H1 (cell line): ENCODE data around the gene PLEKHG5. TPM values are rescaled to one million over a fixed set of nuclear protein-coding genes. Genes with fewer than 3 reads are reported as not detected.
A peak's percentile ranks its signal among the peaks of the same experiment; 100 is the strongest.

Experiments
- CTCF ChIA-PET: fragments of 300-600 bp; sonication (Branson Sonifier 250); formaldehyde crosslinking; loops from one replicate; lab custom pipeline; 2021; ENCODE audit not compliant: partially characterized antibody; lab: Charles Lee
- POLR2A ChIA-PET: fragments of 300-600 bp; sonication (Branson Sonifier 250); formaldehyde crosslinking; loops from one replicate; lab custom pipeline; 2021; ENCODE audit warnings: inconsistent platforms; ENCODE audit not compliant: partially characterized antibody; lab: Charles Lee
- DNase-seq, 2 experiments: peaks; one replicate each; pipeline versions ENCODE4 v3.0.0 to v3.0.0-alpha.2; 2010 to 2022; ENCODE audit warnings: low spot score in 2 of 2, low read depth in 1 of 2, mixed read lengths in 1 of 2
- FAIRE-seq: peaks from 2 replicates; lab custom pipeline; 2011; peaks lifted over from hg19 to GRCh38; lab: Jason Lieb, UNC
- H2AFZ ChIP-seq: 2 replicates; pipeline ENCODE4 v1.8.1; 2012; ENCODE audit warnings: low read length, inconsistent platforms
- H2AK5ac ChIP-seq: 2 replicates; pipeline ENCODE4 v1.6.1; 2013; ENCODE audit warnings: low read depth, low read length
- H2BK120ac ChIP-seq: replicated peaks from 2 replicates; pipeline ENCODE3; 2013; ENCODE audit warnings: low read depth, low read length, inconsistent platforms
- H2BK12ac ChIP-seq: 2 replicates; pipeline ENCODE4 v1.6.1; 2013; ENCODE audit warnings: low read depth, low read length
- H2BK15ac ChIP-seq: 2 replicates; pipeline ENCODE4 v1.6.1; 2013; ENCODE audit warnings: low read length
- H2BK20ac ChIP-seq: 2 replicates; pipeline ENCODE4 v1.6.1; 2013; ENCODE audit warnings: low read length
- H2BK5ac ChIP-seq: 2 replicates; pipeline ENCODE4 v1.6.1; 2013; ENCODE audit warnings: low read depth, low read length
- H3K14ac ChIP-seq: 2 replicates; pipeline ENCODE4 v1.6.1; 2013; ENCODE audit warnings: inconsistent platforms; ENCODE audit not compliant: insufficient read length
- H3K18ac ChIP-seq: 2 replicates; pipeline ENCODE4 v1.6.1; 2013; ENCODE audit warnings: low read length; ENCODE audit errors: extremely low read depth
- H3K23ac ChIP-seq: 2 replicates; pipeline ENCODE4 v1.6.1; 2013; ENCODE audit warnings: inconsistent platforms; ENCODE audit not compliant: insufficient read length
- H3K23me2 ChIP-seq: 2 replicates; pipeline ENCODE4 v1.6.1; 2013; ENCODE audit warnings: low read depth, low read length
- H3K27ac ChIP-seq: 2 replicates; pipeline ENCODE4 v1.6.1; 2011; ENCODE audit warnings: low read depth, low read length, inconsistent platforms
- H3K27me3 ChIP-seq, 4 experiments: replicated peaks in 1 of 4; 1 replicate in 1 of 4; 2 replicates in 3 of 4; pipeline versions ENCODE4 v1.6.1 to v1.8.1; 2011 to 2013; ENCODE audit warnings: low read length in 3 of 4, mild to moderate bottlenecking in 3 of 4, inconsistent platforms in 2 of 4, mixed read lengths in 2 of 4, moderate library complexity in 1 of 4; ENCODE audit not compliant: control insufficient read depth in 3 of 4, insufficient read depth in 3 of 4; ENCODE audit errors: extremely low read depth in 1 of 4
- H3K36me3 ChIP-seq, 4 experiments: 2 replicates each; pipeline versions ENCODE4 v1.6.1 to v1.8.1; 2011 to 2013; ENCODE audit warnings: mild to moderate bottlenecking in 4 of 4, low read length in 3 of 4, moderate library complexity in 2 of 4, control low read depth in 1 of 4, inconsistent platforms in 1 of 4; ENCODE audit not compliant: insufficient read depth in 4 of 4, control insufficient read depth in 2 of 4
- H3K4ac ChIP-seq: replicated peaks from 2 replicates; pipeline ENCODE3; 2013; ENCODE audit warnings: low read length, low read depth, mixed read lengths, inconsistent platforms; ENCODE audit not compliant: insufficient read length
- H3K4me1 ChIP-seq, 4 experiments: replicated peaks in 1 of 4; 1 replicate in 1 of 4; 2 replicates in 3 of 4; pipeline versions ENCODE4 v1.6.1 to v1.8.1; 2011 to 2013; ENCODE audit warnings: low read length in 3 of 4, inconsistent platforms in 2 of 4, mixed read lengths in 1 of 4; ENCODE audit not compliant: insufficient read depth in 4 of 4, control insufficient read depth in 3 of 4
- H3K4me2 ChIP-seq, 2 experiments: 2 replicates each; pipeline versions ENCODE4 v1.6.1 to v1.8.1; 2011 to 2013; ENCODE audit warnings: low read depth in 2 of 2, low read length in 2 of 2, control low read depth in 1 of 2, inconsistent platforms in 1 of 2, mild to moderate bottlenecking in 1 of 2; ENCODE audit not compliant: insufficient read depth in 1 of 2
- H3K4me3 ChIP-seq, 4 experiments: fragments of 200-600, 300-600 bp in 1 of 4; sonication (generic), shearing (Covaris generic), sonication (Bioruptor Twin) in 1 of 4; 2 replicates each; pipeline versions ENCODE4 v1.5.1 to v1.8.1; 2011 to 2016; ENCODE audit warnings: low read length in 4 of 4, low read depth in 3 of 4, control low read depth in 2 of 4, inconsistent platforms in 2 of 4, mild to moderate bottlenecking in 2 of 4, mixed read lengths in 1 of 4, moderate library complexity in 1 of 4; ENCODE audit not compliant: insufficient read depth in 2 of 4; ENCODE audit errors: extremely low read depth in 1 of 4
- H3K56ac ChIP-seq: replicated peaks from 2 replicates; pipeline ENCODE3; 2013; ENCODE audit warnings: low read depth, mild to moderate bottlenecking, mixed read lengths, low read length, inconsistent platforms; ENCODE audit not compliant: insufficient read length
- H3K79me1 ChIP-seq: 2 replicates; pipeline ENCODE4 v1.6.1; 2013; ENCODE audit warnings: low read depth, low read length, control low read depth
- H3K79me2 ChIP-seq, 2 experiments: 2 replicates each; pipeline versions ENCODE4 v1.6.1 to v1.8.1; 2012 to 2013; ENCODE audit warnings: low read length in 2 of 2, mild to moderate bottlenecking in 2 of 2, inconsistent platforms in 1 of 2; ENCODE audit not compliant: insufficient read depth in 2 of 2, control insufficient read depth in 1 of 2
- H3K9ac ChIP-seq, 4 experiments: replicated peaks in 1 of 4; 1 replicate in 1 of 4; 2 replicates in 3 of 4; pipeline versions ENCODE4 v1.6.1 to v1.8.1; 2011 to 2013; ENCODE audit warnings: low read depth in 3 of 4, low read length in 3 of 4, control low read depth in 2 of 4, mild to moderate bottlenecking in 2 of 4, moderate library complexity in 2 of 4, inconsistent platforms in 1 of 4; ENCODE audit errors: extremely low read depth in 1 of 4
- H3K9me3 ChIP-seq, 2 experiments: 2 replicates each; pipeline versions ENCODE4 v1.6.1 to v1.8.1; 2012 to 2013; ENCODE audit warnings: mild to moderate bottlenecking in 2 of 2, moderate library complexity in 2 of 2, control low read depth in 1 of 2, inconsistent platforms in 1 of 2, low read depth in 1 of 2, low read length in 1 of 2, mixed read lengths in 1 of 2; ENCODE audit not compliant: insufficient read depth in 2 of 2
- H4K20me1 ChIP-seq, 2 experiments: replicated peaks in 1 of 2; 2 replicates each; pipeline versions ENCODE3 to v1.8.1; 2011 to 2013; ENCODE audit warnings: inconsistent platforms in 2 of 2, low read length in 2 of 2, mild to moderate bottlenecking in 1 of 2; ENCODE audit not compliant: insufficient read depth in 2 of 2, control insufficient read depth in 1 of 2
- H4K5ac ChIP-seq: 2 replicates; pipeline ENCODE4 v1.6.1; 2013; ENCODE audit warnings: low read length, low read depth, mixed read lengths, inconsistent platforms; ENCODE audit not compliant: insufficient read length
- H4K8ac ChIP-seq: 2 replicates; pipeline ENCODE4 v1.8.0; 2013; ENCODE audit warnings: mild to moderate bottlenecking, moderate library complexity, low read length, inconsistent platforms; ENCODE audit not compliant: insufficient read depth; ENCODE audit errors: extremely low read depth
- H4K91ac ChIP-seq: replicated peaks from 2 replicates; pipeline ENCODE3; 2013; ENCODE audit warnings: low read length, mixed read lengths, inconsistent platforms; ENCODE audit not compliant: insufficient read length
- BCL11A ChIP-seq, 2 experiments: IDR thresholded peaks; one replicate each; pipeline ENCODE4 v1.6.1; 2011; ENCODE audit warnings: low read depth in 2 of 2, low read length in 2 of 2, mild to moderate bottlenecking in 2 of 2
- CBX5 ChIP-seq: fragments of 300-800, 300-1000 bp; sonication (generic); IDR thresholded peaks from 2 replicates; pipeline ENCODE4 v1.7.1; 2016; ENCODE audit warnings: antibody characterized with exemption, low read length, low read depth
- CEBPB ChIP-seq: IDR thresholded peaks from 2 replicates; pipeline ENCODE4 v1.6.1; 2012; ENCODE audit warnings: low read depth, low read length
- CHD1 ChIP-seq: IDR thresholded peaks from 2 replicates; pipeline ENCODE4 v1.6.1; 2012; ENCODE audit warnings: low read depth, low read length, improper control_type of control experiment
- EGR1 ChIP-seq: IDR thresholded peaks from 2 replicates; pipeline ENCODE4 v1.6.1; 2011; ENCODE audit warnings: low read depth, low read length, borderline replicate concordance
- GABPA ChIP-seq: IDR thresholded peaks from 2 replicates; pipeline ENCODE4 v1.6.1; 2011; ENCODE audit warnings: mild to moderate bottlenecking, low read length, moderate library complexity, borderline replicate concordance; ENCODE audit not compliant: insufficient read depth
- JUN ChIP-seq: IDR thresholded peaks from 2 replicates; pipeline ENCODE4 v1.6.1; 2011; ENCODE audit warnings: low read depth, mild to moderate bottlenecking, improper control_type of control experiment, low read length
- USF2 ChIP-seq: IDR thresholded peaks from 2 replicates; pipeline ENCODE4 v1.6.1; 2011; ENCODE audit warnings: low read length, improper control_type of control experiment
- WGBS, 2 experiments: shearing (Covaris generic) in 1 of 2; methylation state at CpG; one replicate each; pipeline versions ENCODE4 v1.1.6 to v1.1.7; 2013 to 2015; ENCODE audit warnings: low lambda C conversion rate in 2 of 2, mixed read lengths in 2 of 2, inconsistent platforms in 1 of 2, low coverage in 1 of 2, missing lambda C conversion rate in 1 of 2; ENCODE audit not compliant: insufficient replicate concordance in 2 of 2, insufficient coverage in 1 of 2, insufficient read length in 1 of 2; ENCODE audit errors: extremely low coverage in 1 of 2, missing lambda C conversion rate in 1 of 2; 5-methylcytosine and 5-hydroxymethylcytosine counted together
- polyA plus RNA-seq, 7 experiments: library from polyadenylated mRNA; depleted of rRNA in 3 of 7; stranded (reverse) in 5 of 7; unstranded in 2 of 7; fragments of >200 nt in 5 of 7; fragments of 200-250 nt in 2 of 7; gene quantifications; 1 replicate in 5 of 7; 2 replicates in 1 of 7; 4 replicates in 1 of 7; pipeline versions ENCODE4 v1.2.1 to v1.2.3, GENCODE V29; 2011 to 2013; ENCODE audit warnings: missing spikeins in 2 of 7, mixed read lengths in 2 of 7
- total RNA-seq: library from RNA; stranded (reverse); fragmentation: NEBNext Ultra II Directional; extraction: Animal tissue kit (Norgen Biotek cat#: 25700); gene quantifications from 2 replicates; pipeline ENCODE4 v1.2.1, GENCODE V29; 2021

PLEKHG5 gene
- total and polyA plus RNA-seq, 2 of the 8 experiments (the other 6 are each of a cell fraction or from before 2014, with no cell fraction given), result 10.4 to 13.8 TPM

GRCh38 chr1:6508816-6509189, 17.3 kb upstream of the PLEKHG5 start:
- WGBS, 2 experiments, result 84% methylated on average over 9 of the region's 11 CpGs; no CpG with 5 or more reads in 1 of the 2 experiments
- Histone ChIP-seq H3K18ac (no peak overlapping the region), H4K20me1 (no peaks in the 10 kb centered on the region), H4K91ac (no peak overlapping the region), H2AK5ac (no peak overlapping the region), H2BK5ac (no peak overlapping the region), H3K4me3 (no peak overlapping the region), H2AFZ (no peak overlapping the region), H3K9me3 (no peaks in the 10 kb centered on the region), H3K23me2 (no peaks in the 10 kb centered on the region), H3K27me3 (no peaks in the 10 kb centered on the region), H3K14ac (no peak overlapping the region), H3K23ac (no peak overlapping the region), H3K9ac (no peak overlapping the region), H3K4ac (no peak overlapping the region), H3K27ac (no peak overlapping the region), H2BK15ac (no peak overlapping the region), H4K5ac (no peak overlapping the region), H3K36me3 (no peaks in the 10 kb centered on the region), H2BK12ac (0 out of 2 replicates have a peak overlapping the region, but pooled peaks have one; percentile 1), H2BK20ac (no peak overlapping the region), H3K79me2 (no peaks in the 10 kb centered on the region), H4K8ac (peak overlapping the region; percentile 25; the same call in 1 of the 2 replicates), H3K4me2 (no peak overlapping the region), H3K4me1 (no peaks in the 10 kb centered on the region; a peak in 3 of 7 replicates), H3K79me1 (no peaks in the 10 kb centered on the region; the same call in 1 of the 2 replicates), H3K56ac (no peak overlapping the region), H2BK120ac (no peak overlapping the region)
- ChIA-PET CTCF (interaction anchor here (0.6 to 1.3 kb wide), 6 partner anchors 10 to 126 kb away, joined by 3 to 5 read pairs (median 3); no protein-coding TSS in a partner anchor), POLR2A (interaction anchor here (0.9 to 2.8 kb wide), 3 partner anchors 10 to 36 kb away, joined by 3 to 9 read pairs (median 3); no protein-coding TSS in a partner anchor)
- TF ChIP-seq BCL11A (IDR thresholded peaks at IDR 0.05; ENCODE audit: low read depth in 2 of 2, low read length in 2 of 2), result no peak
- TF ChIP-seq CEBPB, result no peak
- no peak for TF ChIP-seq EGR1
- no peak for TF ChIP-seq JUN
- no peak for TF ChIP-seq CBX5
- no peak for TF ChIP-seq USF2
- TF ChIP-seq CHD1, result no peak
- TF ChIP-seq GABPA, result no peak
- FAIRE-seq (no peak), DNase-seq (no peak)
